Measurements from ENCODE around the gene SEMA4A. TPM values are rescaled to one million over a fixed set of nuclear protein-coding genes. Genes with fewer than 3 reads are reported as not detected.

SEMA4A gene
- total RNA-seq, 1 experiment from 2014 or later: 6.9 TPM

GRCh38 chr1:156203331-156203730, 49.9 kb downstream of the SEMA4A start:
- Mint-ChIP-seq H3K4me1 (ENCODE audit: low read depth, unreplicated experiment) (peaks cover 9% of the 10 kb centered on the region), H3K27me3 (ENCODE audit: unreplicated experiment) (no peaks in the 10 kb centered on the region), H3K36me3 (ENCODE audit: insufficient read depth, unreplicated experiment) (peaks cover 5% of the 10 kb centered on the region), H3K27ac (ENCODE audit: unreplicated experiment) (no peak overlapping the region), H3K9me3 (ENCODE audit: low read depth, unreplicated experiment) (no peaks in the 10 kb centered on the region), H3K4me3 (ENCODE audit: low read depth, unreplicated experiment) (no peak overlapping the region)
- no peak for TF ChIP-seq CTCF (IDR thresholded peaks at IDR 0.05; ENCODE audit: unreplicated experiment)
- no peak for DNase-seq
- intact Hi-C loops (cut with micrococcal nuclease; ENCODE audit: unreplicated experiment): no loop called here
- no TSS peak for BruUV-seq (replicated peaks)
- CTCF ChIA-PET: no interaction called here

- intact Hi-C loops (cut with micrococcal nuclease; ENCODE audit: unreplicated experiment): no loop called here
- no peaks in the 10 kb centered on the region for H3K9me3 Mint-ChIP-seq (ENCODE audit: low read depth, unreplicated experiment)
- no peak overlapping the region for H3K27ac Mint-ChIP-seq (ENCODE audit: unreplicated experiment)
- H3K4me1 Mint-ChIP-seq (ENCODE audit: low read depth, unreplicated experiment): peaks cover 22% of the 10 kb centered on the region
- DNase-seq: no peak
- CTCF ChIA-PET: no interaction called here
- no peak for TF ChIP-seq CTCF (IDR thresholded peaks at IDR 0.05; ENCODE audit: unreplicated experiment)
- BruUV-seq (replicated peaks): no TSS peak
- no peak overlapping the region for H3K4me3 Mint-ChIP-seq (ENCODE audit: low read depth, unreplicated experiment)
- H3K27me3 Mint-ChIP-seq (ENCODE audit: unreplicated experiment): no peaks in the 10 kb centered on the region
- H3K36me3 Mint-ChIP-seq (ENCODE audit: insufficient read depth, unreplicated experiment): peaks cover 9% of the 10 kb centered on the region
Observed at GRCh38 chr1:156204686-156205085, 51.3 kb downstream of the SEMA4A start.

- H3K27ac Mint-ChIP-seq (ENCODE audit: unreplicated experiment): no peak overlapping the region
- peaks cover 32% of the 10 kb centered on the region for H3K4me1 Mint-ChIP-seq (ENCODE audit: low read depth, unreplicated experiment)
- no peaks in the 10 kb centered on the region for H3K9me3 Mint-ChIP-seq (ENCODE audit: low read depth, unreplicated experiment)
- CTCF ChIA-PET: interaction anchor here (0.6 to 1.0 kb wide), 2 partner anchors 57 to 98 kb away, joined by 4 to 5 read pairs; no protein-coding TSS in a partner anchor
- intact Hi-C loops (cut with micrococcal nuclease; ENCODE audit: unreplicated experiment): no loop called here
- no peak for TF ChIP-seq CTCF (IDR thresholded peaks at IDR 0.05; ENCODE audit: unreplicated experiment)
- BruUV-seq (replicated peaks): no TSS peak
- H3K36me3 Mint-ChIP-seq (ENCODE audit: insufficient read depth, unreplicated experiment): peaks cover 27% of the 10 kb centered on the region
- no peak for DNase-seq
- H3K4me3 Mint-ChIP-seq (ENCODE audit: low read depth, unreplicated experiment): no peak overlapping the region
- H3K27me3 Mint-ChIP-seq (ENCODE audit: unreplicated experiment): no peaks in the 10 kb centered on the region
Observed at GRCh38 chr1:156211243-156211642, 57.9 kb downstream of the SEMA4A start.

- Mint-ChIP-seq H3K4me3 (ENCODE audit: low read depth, unreplicated experiment) (peak overlapping the region; percentile 90), H3K9me3 (ENCODE audit: low read depth, unreplicated experiment) (no peaks in the 10 kb centered on the region), H3K27me3 (ENCODE audit: unreplicated experiment) (no peaks in the 10 kb centered on the region), H3K4me1 (ENCODE audit: low read depth, unreplicated experiment) (peaks cover 32% of the 10 kb centered on the region), H3K27ac (ENCODE audit: unreplicated experiment) (peak overlapping the region; percentile 93), H3K36me3 (ENCODE audit: insufficient read depth, unreplicated experiment) (peaks cover 27% of the 10 kb centered on the region)
- intact Hi-C loops (cut with micrococcal nuclease; ENCODE audit: unreplicated experiment): no loop called here
- CTCF ChIA-PET: interaction anchor here (1.0 to 2.9 kb wide), 6 partner anchors 13 to 116 kb away, joined by 3 to 33 read pairs (median 5); partner anchors contain the start of gene SLC25A44
- DNase-seq: no peak
- BruUV-seq (replicated peaks): no TSS peak
- no peak for TF ChIP-seq CTCF (IDR thresholded peaks at IDR 0.05; ENCODE audit: unreplicated experiment)
Observed at GRCh38 chr1:156212130-156212529, 58.7 kb downstream of the SEMA4A start.
